Uterus (tissue), 4 donors: ENCODE data around the gene UCK2. TPM values are rescaled to one million over a fixed set of nuclear protein-coding genes. Genes with fewer than 3 reads are reported as not detected.

ENCODE experiments used
- DNase-seq, 2 donors: peaks; one replicate each; pipeline ENCODE4 v3.0.0-alpha.2; 2019 to 2020
- H3K27ac ChIP-seq, 2 donors: fragments of 200-600 bp; sonication (generic); 1 replicate in 1 of 2; 2 replicates in 1 of 2; pipeline ENCODE4 v1.5.1; 2016 to 2018
- H3K27me3 ChIP-seq, 2 donors: fragments of 200-600 bp; sonication (generic); one replicate each; pipeline ENCODE4 v1.5.1; 2018 to 2019; ENCODE audit warnings: control low read depth in 1 of 2
- H3K36me3 ChIP-seq, 2 donors: fragments of 200-600 bp; sonication (generic); one replicate each; pipeline ENCODE4 v1.5.1; 2019; ENCODE audit warnings: control low read depth in 1 of 2
- H3K4me1 ChIP-seq, 2 donors: fragments of 200-600 bp; sonication (generic); one replicate each; pipeline ENCODE4 v1.5.1; 2018 to 2019; ENCODE audit warnings: control low read depth in 1 of 2
- H3K4me3 ChIP-seq, 2 donors: fragments of 200-600 bp; sonication (generic); 1 replicate in 1 of 2; 2 replicates in 1 of 2; pipeline ENCODE4 v1.5.1; 2018 to 2019; ENCODE audit warnings: mild to moderate bottlenecking in 1 of 2
- H3K9me3 ChIP-seq, 2 donors: fragments of 200-600 bp; sonication (generic); one replicate each; pipeline ENCODE4 v1.5.1; 2019; ENCODE audit warnings: control low read depth in 1 of 2
- CTCF ChIP-seq, 4 experiments: fragments of 200-600 bp in 2 of 4; fragments of 450-650 bp in 2 of 4; sonication (generic) in 2 of 4; IDR thresholded peaks; one replicate each; pipeline ENCODE4 v1.5.1; 2016 to 2019; ENCODE audit warnings: antibody characterized with exemption in 4 of 4, mild to moderate bottlenecking in 2 of 4, moderate library complexity in 1 of 4
- POLR2A ChIP-seq, 2 donors: fragments of 450-650 bp; IDR thresholded peaks; one replicate each; pipeline ENCODE4 v1.6.1; 2016; ENCODE audit warnings: antibody characterized with exemption in 2 of 2, mild to moderate bottlenecking in 1 of 2, moderate library complexity in 1 of 2
- intact Hi-C: fragments of 100-400 bp; cut with DNase I; formaldehyde crosslinking; loops from one replicate; pipeline ENCODE4 v1.15.1; 2023; ENCODE audit warnings: low total_unique reads
- total RNA-seq, 4 donors: library from RNA; depleted of rRNA in 3 of 4; stranded (reverse); fragments of >200 nt in 3 of 4; gene quantifications; one replicate each; pipeline versions ENCODE4 v1.1.0 to v1.2.4, GENCODE V29; 2014 to 2023
- donor health status: DM: yes; HTN: yes; CAD: no.

The UCK2 gene
- total RNA-seq, 4 donors from 2014 or later: 3.5 to 34.1 (median 25.7) TPM

GRCh38 chr1:165958306-165958705, 130.9 kb downstream of the UCK2 start:
- DNase-seq: no peak
- Histone ChIP-seq H3K36me3 (no peaks in the 10 kb centered on the region), H3K4me1 (no peaks in the 10 kb centered on the region), H3K27me3 (no peaks in the 10 kb centered on the region), H3K9me3 (no peaks in the 10 kb centered on the region), H3K4me3 (no peak overlapping the region), H3K27ac (no peak overlapping the region)
- intact Hi-C loops: no loop called here
- TF ChIP-seq POLR2A (IDR thresholded peaks at IDR 0.05): no peak
- no peak for TF ChIP-seq CTCF (IDR thresholded peaks at IDR 0.05)

- no peak for DNase-seq
- H3K27ac ChIP-seq: no peak overlapping the region
- no peaks in the 10 kb centered on the region for H3K4me1 ChIP-seq
- TF ChIP-seq POLR2A (IDR thresholded peaks at IDR 0.05): no peak
- no peak for TF ChIP-seq CTCF (IDR thresholded peaks at IDR 0.05)
- H3K9me3 ChIP-seq: no peaks in the 10 kb centered on the region
- H3K4me3 ChIP-seq: no peak overlapping the region
- no peaks in the 10 kb centered on the region for H3K36me3 ChIP-seq
- intact Hi-C loops: no loop called here
- no peaks in the 10 kb centered on the region for H3K27me3 ChIP-seq
These were observed 132.7 kb downstream of the UCK2 start for GRCh38 chr1:165960136-165960535.

GRCh38 chr1:165960881-165961280, 133.5 kb downstream of the UCK2 start:
- Histone ChIP-seq H3K27me3 (no peaks in the 10 kb centered on the region), H3K4me1 (no peaks in the 10 kb centered on the region), H3K9me3 (no peaks in the 10 kb centered on the region), H3K27ac (no peak overlapping the region), H3K36me3 (no peaks in the 10 kb centered on the region), H3K4me3 (no peak overlapping the region)
- no peak for DNase-seq
- TF ChIP-seq POLR2A (IDR thresholded peaks at IDR 0.05) (no peak), CTCF (IDR thresholded peaks at IDR 0.05) (no peak)
- intact Hi-C loops: no loop called here

Other genes with a start within 250 kb of the UCK2 start
- 100 to 1,000 TPM in 3 of 4 donors, 10 to 100 TPM in 1; 76.7 to 196 (median 138) TPM for gene MGST3, start 196.4 kb upstream of the UCK2 start, total RNA-seq
- gene ALDH9A1, start 129.1 kb upstream of the UCK2 start, total RNA-seq: 100 to 1,000 TPM in 1 of 4 donors, 10 to 100 TPM in 3; 25.4 to 105 (median 68.4) TPM
- gene TMCO1, start 58.7 kb upstream of the UCK2 start, total RNA-seq: 10 to 100 TPM; 36.2 to 87.1 (median 54.8) TPM